Thyroid gland (tissue), 4 donors: ENCODE results near the gene TOMT.
"Not testable (repeated sequence)": the region's sequence is repeated elsewhere in the genome, so short reads cannot be mapped to it uniquely, and the experiment has no call there.

Experiments
- CTCF ChIP-seq, 6 experiments: fragments of 200-600 bp in 3 of 6; fragments of 450-650 bp in 3 of 6; sonication (generic) in 3 of 6; IDR thresholded peaks; one replicate each; pipeline ENCODE4 v1.5.1; 2016 to 2019; ENCODE audit warnings: antibody characterized with exemption in 6 of 6, mild to moderate bottlenecking in 2 of 6, inconsistent platforms in 1 of 6, moderate library complexity in 1 of 6
- POLR2A ChIP-seq, 2 donors: fragments of 450-650 bp; IDR thresholded peaks; one replicate each; pipeline ENCODE4 v1.6.1; 2017; ENCODE audit warnings: antibody characterized with exemption in 2 of 2, mild to moderate bottlenecking in 2 of 2, moderate library complexity in 1 of 2

DNA sequence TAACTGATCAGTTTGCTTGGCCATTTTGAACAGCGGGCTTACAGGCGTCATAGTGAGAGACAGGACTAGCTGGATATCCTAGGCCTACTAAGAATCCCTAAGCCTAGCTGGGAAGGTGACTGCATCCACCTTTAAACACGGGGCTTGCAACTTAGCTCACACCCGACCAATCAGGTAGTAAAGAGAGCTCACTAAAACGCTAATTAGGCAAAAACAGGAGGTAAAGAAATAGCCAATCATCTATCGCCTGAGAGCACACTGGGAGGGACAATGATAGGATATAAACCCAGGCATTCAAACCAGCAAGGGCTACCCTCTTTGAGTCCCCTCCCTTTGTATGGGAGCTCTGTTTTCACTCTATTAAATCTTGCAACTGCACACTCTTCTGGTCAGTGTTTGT is 48.1 kb downstream of the TOMT start:
- not testable (repeated sequence) for TF ChIP-seq CTCF, POLR2A (IDR thresholded peaks at IDR 0.05)
